Kidney (tissue), 14 donors: ENCODE measurements around the gene LRRFIP1. TPM values are rescaled to one million over a fixed set of nuclear protein-coding genes. Genes with fewer than 3 reads are reported as not detected.

Experiments
- DNase-seq, 5 donors: peaks; one replicate each; pipeline ENCODE4 v3.0.0-alpha.2; 2013 to 2020
- FAIRE-seq: peaks from 2 replicates; lab custom pipeline; 2012; peaks lifted over from hg19 to GRCh38; lab: Jason Lieb, UNC
- H3K27ac ChIP-seq, 2 donors: one replicate each; pipeline ENCODE4 v1.7.0; 2013; ENCODE audit warnings: low read depth in 2 of 2, low read length in 2 of 2, inconsistent platforms in 1 of 2
- H3K27me3 ChIP-seq: one replicate; pipeline ENCODE4 v1.7.1; 2013; ENCODE audit warnings: low read length, inconsistent platforms; ENCODE audit not compliant: control insufficient read depth, insufficient read depth
- H3K36me3 ChIP-seq, 3 donors: one replicate each; pipeline versions ENCODE4 v1.7.0 to v1.7.1; 2013; ENCODE audit warnings: low read length in 3 of 3, control low read depth in 1 of 3, inconsistent platforms in 1 of 3; ENCODE audit not compliant: insufficient read depth in 3 of 3, control insufficient read depth in 2 of 3
- H3K4me1 ChIP-seq, 3 donors: one replicate each; pipeline versions ENCODE4 v1.7.0 to v1.7.1; 2013; ENCODE audit warnings: low read length in 3 of 3, inconsistent platforms in 1 of 3, low read depth in 1 of 3; ENCODE audit not compliant: control insufficient read depth in 2 of 3, insufficient read depth in 2 of 3
- H3K4me3 ChIP-seq, 3 donors: one replicate each; pipeline versions ENCODE4 v1.7.0 to v1.8.1; 2013; ENCODE audit warnings: low read length in 3 of 3, control low read depth in 1 of 3, inconsistent platforms in 1 of 3
- H3K9ac ChIP-seq, 3 donors: one replicate each; pipeline versions ENCODE4 v1.7.0 to v1.7.1; 2013; ENCODE audit warnings: low read length in 3 of 3, control low read depth in 1 of 3, inconsistent platforms in 1 of 3
- H3K9me3 ChIP-seq, 3 donors: one replicate each; pipeline versions ENCODE4 v1.7.0 to v1.7.1; 2013; ENCODE audit warnings: low read length in 3 of 3, control low read depth in 1 of 3, inconsistent platforms in 1 of 3; ENCODE audit not compliant: control insufficient read depth in 2 of 3, insufficient read depth in 1 of 3
- intact Hi-C: fragments of 100-400 bp; cut with DNase I; formaldehyde crosslinking; loops from one replicate; pipeline ENCODE4 v1.11.1; 2022
- polyA plus RNA-seq: library from polyadenylated mRNA; stranded (reverse); fragments of 350-450 nt; fragmentation: Illumina TruSeq; extraction: RNeasy Lipid Tissue Mini Kit (QIAGEN cat#74804); gene quantifications from one replicate; pipeline ENCODE4 v1.2.3, GENCODE V29; 2014; ENCODE audit warnings: low read depth, low replicate concordance; ENCODE audit not compliant: insufficient read depth
- total RNA-seq: library from RNA; stranded (reverse); fragmentation: NEBNext Ultra II Directional; extraction: Animal tissue kit (Norgen Biotek cat#: 25700); gene quantifications from one replicate; pipeline ENCODE4 v1.2.1, GENCODE V29; 2021
- TF ChIP-seq, protein P1 (sequence below): IDR thresholded peaks from 3 replicates; pipeline ENCODE4 v1.5.1; 2012; ENCODE audit warnings: mild to moderate bottlenecking, moderate library complexity, borderline replicate concordance; ENCODE audit not compliant: insufficient read depth; ENCODE audit errors: extremely low read depth
- donor health status: control.
- donor health status: control.
- donor health status: control.
- donor health status: control.
- donor health status: control.
- donor health status: DM: yes; HTN: yes; CAD: no.
- donor health status: Normal renal cell carcinoma (clear cell type).

LRRFIP1 gene
- total and polyA plus RNA-seq, 2 donors from 2014 or later, result 39.1 to 204 TPM

GRCh38 chr2:237700512-237701032 lies 73.2 kb downstream of the LRRFIP1 start:
- Histone ChIP-seq H3K9me3 (no peaks in the 10 kb centered on the region), H3K36me3 (no peaks in the 10 kb centered on the region), H3K4me3 (peak overlapping the region in 1 of 3 donors; percentile 1), H3K9ac (peak overlapping the region in 2 of 3 donors; percentile 43 to 45), H3K27ac (peak overlapping the region; percentile 84 to 90), H3K27me3 (no peaks in the 10 kb centered on the region), H3K4me1 (peaks cover 17 to 67% (median 54%) of the 10 kb centered on the region in 3 donors)
- DNase-seq (peak; percentile 85 to 96 (median 88)), FAIRE-seq (no peak)
- TF ChIP-seq, protein P1, sequence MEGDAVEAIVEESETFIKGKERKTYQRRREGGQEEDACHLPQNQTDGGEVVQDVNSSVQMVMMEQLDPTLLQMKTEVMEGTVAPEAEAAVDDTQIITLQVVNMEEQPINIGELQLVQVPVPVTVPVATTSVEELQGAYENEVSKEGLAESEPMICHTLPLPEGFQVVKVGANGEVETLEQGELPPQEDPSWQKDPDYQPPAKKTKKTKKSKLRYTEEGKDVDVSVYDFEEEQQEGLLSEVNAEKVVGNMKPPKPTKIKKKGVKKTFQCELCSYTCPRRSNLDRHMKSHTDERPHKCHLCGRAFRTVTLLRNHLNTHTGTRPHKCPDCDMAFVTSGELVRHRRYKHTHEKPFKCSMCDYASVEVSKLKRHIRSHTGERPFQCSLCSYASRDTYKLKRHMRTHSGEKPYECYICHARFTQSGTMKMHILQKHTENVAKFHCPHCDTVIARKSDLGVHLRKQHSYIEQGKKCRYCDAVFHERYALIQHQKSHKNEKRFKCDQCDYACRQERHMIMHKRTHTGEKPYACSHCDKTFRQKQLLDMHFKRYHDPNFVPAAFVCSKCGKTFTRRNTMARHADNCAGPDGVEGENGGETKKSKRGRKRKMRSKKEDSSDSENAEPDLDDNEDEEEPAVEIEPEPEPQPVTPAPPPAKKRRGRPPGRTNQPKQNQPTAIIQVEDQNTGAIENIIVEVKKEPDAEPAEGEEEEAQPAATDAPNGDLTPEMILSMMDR, result no peak
- intact Hi-C loops, result no loop called here

GRCh38 chr2:237701033-237701858 lies 73.9 kb downstream of the LRRFIP1 start:
- Histone ChIP-seq H3K9ac (peak overlapping the region in 2 of 3 donors; percentile 43 to 45), H3K4me3 (peak overlapping the region in 1 of 3 donors; percentile 1), H3K9me3 (no peaks in the 10 kb centered on the region), H3K27me3 (no peaks in the 10 kb centered on the region), H3K36me3 (no peaks in the 10 kb centered on the region), H3K27ac (peak overlapping the region; percentile 84 to 90), H3K4me1 (peaks cover 15 to 65% (median 53%) of the 10 kb centered on the region in 3 donors)
- DNase-seq (peak in 1 of 5 donors; percentile 66), FAIRE-seq (no peak)
- TF ChIP-seq, protein P1, result no peak
- intact Hi-C loops, result no loop called here

DNA sequence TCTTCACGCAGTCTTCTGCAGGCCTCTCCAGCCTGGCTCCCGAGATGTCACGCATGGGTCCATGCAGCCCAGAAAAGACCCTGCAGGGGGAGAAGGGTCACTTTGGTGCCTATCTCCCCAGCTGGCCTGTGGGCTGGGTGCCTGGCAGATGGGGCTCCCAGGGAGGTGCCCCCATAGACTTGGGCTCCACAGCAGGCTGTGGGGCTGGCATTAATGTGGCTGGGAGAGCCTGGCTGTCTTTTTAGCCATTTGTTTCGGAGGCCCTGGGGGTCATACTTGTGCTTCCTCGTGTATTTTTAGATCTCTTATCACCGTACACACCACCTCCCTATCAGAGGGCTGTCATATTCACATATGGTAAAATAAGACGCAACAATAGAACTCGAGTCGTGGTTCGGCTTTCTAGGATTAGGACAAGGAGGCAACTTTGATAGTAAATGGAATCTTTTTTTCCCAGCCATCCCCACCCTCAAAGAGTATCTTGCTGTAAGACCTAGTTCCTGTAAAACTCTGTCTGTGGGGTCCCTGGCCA lies 74.5 kb downstream of the LRRFIP1 start:
- TF ChIP-seq, protein P1, result no peak
- H3K9ac ChIP-seq, result no peak overlapping the region
- H3K4me1 ChIP-seq, result peaks cover 15 to 62% (median 51%) of the 10 kb centered on the region in 3 donors
- intact Hi-C loops, result no loop called here
- no peak overlapping the region for H3K4me3 ChIP-seq
- FAIRE-seq (no peak), DNase-seq (no peak)
- no peaks in the 10 kb centered on the region for H3K9me3 ChIP-seq
- H3K36me3 ChIP-seq, result no peaks in the 10 kb centered on the region
- no peaks in the 10 kb centered on the region for H3K27me3 ChIP-seq
- H3K27ac ChIP-seq, result peak overlapping the region; percentile 84 to 90
